NB4 (cell line): ENCODE data around the gene KCNQ5.

Experiments used
- DNase-seq: peaks from one replicate; pipeline ENCODE4 v3.0.0; 2010; ENCODE audit warnings: low read depth
- H3K4me3 ChIP-seq: one replicate; pipeline ENCODE4 v1.5.1; 2011; ENCODE audit warnings: mild to moderate bottlenecking, low read depth, low read length, moderate library complexity
- MAX ChIP-seq: IDR thresholded peaks from 2 replicates; pipeline ENCODE4 v1.6.1; 2011; ENCODE audit warnings: low read depth, low read length
- MYC ChIP-seq: IDR thresholded peaks from 2 replicates; pipeline ENCODE4 v1.6.1; 2011; ENCODE audit warnings: low read depth, low read length
- POLR2A ChIP-seq: IDR thresholded peaks from 2 replicates; pipeline ENCODE4 v1.6.1; 2011; ENCODE audit warnings: mild to moderate bottlenecking; ENCODE audit not compliant: insufficient read length; ENCODE audit errors: extremely low read depth
- TF ChIP-seq, protein P1 (sequence below): IDR thresholded peaks from one replicate; pipeline ENCODE4 v1.5.1; 2012; ENCODE audit warnings: low read depth, low read length

Gene KCNQ5

GRCh38 chr6:73085443-73085871, 463.6 kb downstream of the KCNQ5 start:
- DNase-seq, result no peak
- TF ChIP-seq POLR2A, result no peak
- no peak for TF ChIP-seq MAX
- no peak for TF ChIP-seq MYC
- TF ChIP-seq, protein P1, sequence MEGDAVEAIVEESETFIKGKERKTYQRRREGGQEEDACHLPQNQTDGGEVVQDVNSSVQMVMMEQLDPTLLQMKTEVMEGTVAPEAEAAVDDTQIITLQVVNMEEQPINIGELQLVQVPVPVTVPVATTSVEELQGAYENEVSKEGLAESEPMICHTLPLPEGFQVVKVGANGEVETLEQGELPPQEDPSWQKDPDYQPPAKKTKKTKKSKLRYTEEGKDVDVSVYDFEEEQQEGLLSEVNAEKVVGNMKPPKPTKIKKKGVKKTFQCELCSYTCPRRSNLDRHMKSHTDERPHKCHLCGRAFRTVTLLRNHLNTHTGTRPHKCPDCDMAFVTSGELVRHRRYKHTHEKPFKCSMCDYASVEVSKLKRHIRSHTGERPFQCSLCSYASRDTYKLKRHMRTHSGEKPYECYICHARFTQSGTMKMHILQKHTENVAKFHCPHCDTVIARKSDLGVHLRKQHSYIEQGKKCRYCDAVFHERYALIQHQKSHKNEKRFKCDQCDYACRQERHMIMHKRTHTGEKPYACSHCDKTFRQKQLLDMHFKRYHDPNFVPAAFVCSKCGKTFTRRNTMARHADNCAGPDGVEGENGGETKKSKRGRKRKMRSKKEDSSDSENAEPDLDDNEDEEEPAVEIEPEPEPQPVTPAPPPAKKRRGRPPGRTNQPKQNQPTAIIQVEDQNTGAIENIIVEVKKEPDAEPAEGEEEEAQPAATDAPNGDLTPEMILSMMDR, result no peak
- H3K4me3 ChIP-seq, result no peak overlapping the region

DNA sequence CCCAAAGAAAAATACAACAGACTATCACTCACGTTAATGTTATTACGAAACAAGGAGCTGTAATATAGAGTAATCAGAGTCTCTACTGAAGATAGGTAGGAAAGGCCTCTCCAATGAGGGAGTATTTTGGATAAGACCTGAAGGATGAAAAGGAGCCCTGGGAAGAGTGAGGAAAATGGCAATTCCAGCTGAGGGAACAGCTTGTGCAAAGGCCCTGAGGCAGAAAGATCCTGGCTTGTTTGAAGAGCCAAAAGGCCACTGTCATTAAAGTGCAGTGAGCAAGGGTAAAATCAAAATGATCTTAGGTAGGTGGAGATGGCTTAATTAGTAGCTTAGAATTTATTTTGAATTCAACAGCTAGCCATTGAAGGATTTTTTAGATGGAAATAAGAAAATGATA, 464.9 kb downstream of the KCNQ5 start:
- DNase-seq, result no peak
- H3K4me3 ChIP-seq, result no peak overlapping the region
- TF ChIP-seq, protein P1, result no peak
- no peak for TF ChIP-seq POLR2A
- TF ChIP-seq MYC, result no peak

DNA sequence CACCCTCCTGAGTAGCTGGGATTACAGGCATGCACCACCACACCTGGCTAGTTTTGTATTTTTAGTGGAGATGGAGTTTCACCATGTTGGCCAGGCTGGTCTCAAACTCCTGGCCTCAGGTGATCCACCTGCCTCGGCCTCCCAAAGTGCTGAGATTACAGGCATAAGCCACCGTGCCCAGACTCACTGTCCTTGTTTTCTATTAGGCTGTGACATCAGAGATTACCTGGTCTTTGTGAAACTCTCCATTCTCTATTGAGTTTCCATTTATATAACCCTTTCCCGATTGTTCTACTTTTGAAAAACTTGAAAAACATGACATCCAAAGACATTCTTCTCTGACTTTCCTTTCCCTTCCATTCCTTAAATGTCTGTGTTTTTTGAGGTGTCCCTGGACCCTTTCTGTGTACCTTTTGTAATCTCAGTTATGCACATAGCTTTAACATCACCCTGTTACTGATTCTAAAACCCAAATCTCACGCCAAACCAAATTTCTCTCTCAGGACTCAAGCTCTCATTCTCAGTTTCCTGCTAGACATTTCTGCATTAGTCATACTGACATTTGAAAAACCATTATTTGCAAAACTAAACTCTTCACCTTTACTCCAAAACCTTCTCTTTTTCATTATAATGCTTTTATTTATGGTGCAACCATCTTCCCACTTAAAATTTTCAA, 466.4 kb downstream of the KCNQ5 start:
- H3K4me3 ChIP-seq, result no peak overlapping the region
- no peak for TF ChIP-seq MYC
- TF ChIP-seq, protein P1, result no peak
- no peak for TF ChIP-seq POLR2A
- TF ChIP-seq MAX, result no peak
- DNase-seq, result no peak

DNA sequence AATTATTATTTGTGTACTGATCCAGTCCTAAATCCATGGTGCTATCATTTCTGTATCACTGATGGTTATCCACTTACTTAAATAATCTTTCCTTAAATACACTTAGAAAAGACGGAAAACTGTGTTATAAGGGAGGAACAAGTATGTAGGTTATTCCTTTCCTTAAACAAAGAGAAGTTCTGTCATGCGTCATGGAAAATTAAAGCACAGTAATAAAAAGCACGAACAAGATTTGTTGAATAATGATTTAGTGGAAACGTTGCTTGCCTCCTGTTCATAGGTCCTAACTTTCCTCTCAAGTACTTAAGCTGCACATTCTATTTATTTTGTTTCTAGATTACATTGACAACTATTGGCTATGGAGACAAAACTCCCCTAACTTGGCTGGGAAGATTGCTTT, 483.1 kb downstream of the KCNQ5 start:
- H3K4me3 ChIP-seq, result no peak overlapping the region
- no peak for DNase-seq
- TF ChIP-seq MAX (no peak), MYC (no peak), POLR2A (no peak)
- TF ChIP-seq, protein P1, result no peak

DNA sequence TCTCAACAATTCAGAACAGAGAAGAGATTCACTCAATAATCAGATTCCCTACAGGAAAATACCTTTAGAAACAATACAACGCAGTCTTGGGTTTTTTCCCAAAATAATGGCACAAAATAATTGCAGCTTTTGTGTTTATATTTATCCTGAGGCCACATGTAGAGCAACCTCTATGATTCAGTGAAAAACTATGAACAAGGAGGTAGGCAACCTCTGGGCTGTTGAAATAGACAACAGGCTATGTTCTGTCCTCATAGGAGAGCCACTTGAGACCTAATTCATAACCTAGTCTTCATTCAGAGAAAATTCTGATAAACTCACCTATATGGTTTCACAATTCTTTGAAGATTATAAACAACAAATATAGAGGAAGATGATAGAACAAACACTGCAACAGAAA, 485.2 kb downstream of the KCNQ5 start:
- TF ChIP-seq MYC (no peak), POLR2A (no peak), MAX (no peak)
- no peak for DNase-seq
- no peak overlapping the region for H3K4me3 ChIP-seq

GRCh38 chr6:73108949-73109348, 487.1 kb downstream of the KCNQ5 start:
- TF ChIP-seq, protein P1, result no peak
- TF ChIP-seq MYC, result no peak
- TF ChIP-seq POLR2A, result no peak
- TF ChIP-seq MAX, result no peak
- DNase-seq, result no peak
- H3K4me3 ChIP-seq, result no peak overlapping the region
